HG03469 (cell line): ENCODE data around the gene DICER1.
"Not testable (repeated sequence)": the region's sequence is repeated elsewhere in the genome, so short reads cannot be mapped to it uniquely, and the experiment has no call there.

ENCODE experiments used
- ATAC-seq: cut with Tn5 transposase; IDR thresholded peaks from one replicate; pipeline ENCODE4 v1.9.1; 2021; ENCODE audit warnings: mild to moderate bottlenecking, moderate library complexity, moderate number of reproducible peaks; ENCODE audit not compliant: unreplicated experiment

The DICER1 gene

GRCh38 chr14:95157327-95158189 lies at the start of gene DICER1:
TSS of gene DICER1 (minus strand) at chr14:95157529. CDS start at chr14:95133458, 24,071 bp downstream.
- peak; percentile 59 for ATAC-seq

GRCh38 chr14:95206534-95206933 lies 49.2 kb upstream of the DICER1 start:
- no peak for ATAC-seq

GRCh38 chr14:95204705-95205104 lies 47.4 kb upstream of the DICER1 start:
- ATAC-seq = no peak

- not testable (repeated sequence) for ATAC-seq
Observed at GRCh38 chr14:95201745-95202144, 44.4 kb upstream of the DICER1 start.

GRCh38 chr14:95200404-95200803 lies 43.1 kb upstream of the DICER1 start:
- no peak for ATAC-seq

- ATAC-seq = no peak
Observed at GRCh38 chr14:95199298-95199983, 42.1 kb upstream of the DICER1 start.

- ATAC-seq = no peak
Observed at GRCh38 chr14:95198320-95198719, 41.0 kb upstream of the DICER1 start.

- no peak for ATAC-seq
Observed at GRCh38 chr14:95197551-95197950, 40.2 kb upstream of the DICER1 start.

- ATAC-seq = no peak
Observed at GRCh38 chr14:95196826-95197545, 39.7 kb upstream of the DICER1 start.

- ATAC-seq = no peak
Observed at GRCh38 chr14:95196268-95196667, 38.9 kb upstream of the DICER1 start.

- no peak for ATAC-seq
Observed at GRCh38 chr14:95195031-95195430, 37.7 kb upstream of the DICER1 start.

GRCh38 chr14:95193081-95193480 lies 35.8 kb upstream of the DICER1 start:
- ATAC-seq = no peak

- ATAC-seq = no peak
Observed at GRCh38 chr14:95192311-95192710, 35.0 kb upstream of the DICER1 start.

GRCh38 chr14:95191445-95192199 lies 34.3 kb upstream of the DICER1 start:
- no peak for ATAC-seq

- ATAC-seq = no peak
Observed at GRCh38 chr14:95190857-95191256, 33.5 kb upstream of the DICER1 start.

- no peak for ATAC-seq
Observed at GRCh38 chr14:95190346-95190840, 33.1 kb upstream of the DICER1 start.

- ATAC-seq = no peak
Observed at GRCh38 chr14:95189367-95190132, 32.2 kb upstream of the DICER1 start.

GRCh38 chr14:95188380-95188779 lies 31.1 kb upstream of the DICER1 start:
- ATAC-seq = no peak

GRCh38 chr14:95185767-95186392 lies 28.6 kb upstream of the DICER1 start:
- ATAC-seq = no peak
